NCI-H82 (cell line): Measurements from ENCODE around the gene BCAR1.

Experiments
- DNase-seq: peaks from one replicate; lab custom pipeline; 2025; lab: John Stamatoyannopoulos, UW

BCAR1 gene

GRCh38 chr16:75203667-75204409 is 47.6 kb downstream of the BCAR1 start:
- DNase-seq = no peak

- DNase-seq = no peak
These were observed 48.3 kb downstream of the BCAR1 start for GRCh38 chr16:75203096-75203495.

DNA sequence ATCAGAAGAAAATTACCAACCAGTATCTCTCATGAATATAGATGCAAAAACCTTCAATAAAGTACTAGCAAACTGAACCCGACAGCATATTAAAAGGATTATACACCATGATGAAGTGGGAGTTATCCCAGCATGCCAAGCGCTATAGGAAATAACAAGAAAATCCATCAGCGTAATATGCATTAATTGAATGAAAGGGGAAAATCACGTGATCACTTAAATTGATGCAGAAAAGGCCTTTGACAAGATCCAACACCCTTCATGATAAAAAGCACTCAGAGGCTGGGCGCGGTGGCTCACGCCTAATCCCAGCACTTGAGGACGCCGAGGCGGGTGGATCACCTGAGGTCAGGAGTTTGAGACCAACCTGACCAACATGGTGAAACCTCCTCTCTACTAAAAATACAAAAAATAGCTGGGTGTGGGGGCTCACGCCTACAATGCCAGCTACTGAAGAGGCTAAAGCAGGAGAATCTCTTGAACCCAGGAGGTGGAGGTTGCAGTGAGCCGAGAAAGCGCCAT is 49.3 kb downstream of the BCAR1 start:
- DNase-seq = no peak

DNA sequence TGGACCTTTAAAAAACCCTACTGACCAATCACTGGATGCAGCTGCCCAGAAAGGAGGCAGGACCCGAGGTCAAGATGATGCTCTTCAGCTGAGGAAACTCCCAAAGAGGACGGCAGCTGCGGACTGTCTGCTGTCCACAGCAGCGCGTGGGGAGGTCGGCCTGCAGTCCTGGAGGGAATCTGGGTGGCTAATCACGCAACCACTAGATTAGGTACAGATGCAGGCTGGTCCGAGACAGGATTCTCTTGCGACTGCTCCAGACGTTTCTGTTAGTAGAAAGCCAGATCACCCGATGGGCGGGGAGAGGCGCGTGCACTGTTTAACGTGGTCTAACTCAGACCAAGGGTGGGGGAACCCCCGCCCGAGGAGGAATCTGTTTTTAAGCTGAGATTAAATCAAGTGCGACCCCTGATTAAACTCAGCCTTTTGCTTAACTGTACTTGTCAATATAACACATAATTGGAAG is 53.3 kb downstream of the BCAR1 start:
- DNase-seq = peak; percentile 46

GRCh38 chr16:75197522-75198134 is 53.8 kb downstream of the BCAR1 start:
- DNase-seq = peak; percentile 10

- no peak for DNase-seq
These were observed 54.6 kb downstream of the BCAR1 start for GRCh38 chr16:75196836-75197235.

DNA sequence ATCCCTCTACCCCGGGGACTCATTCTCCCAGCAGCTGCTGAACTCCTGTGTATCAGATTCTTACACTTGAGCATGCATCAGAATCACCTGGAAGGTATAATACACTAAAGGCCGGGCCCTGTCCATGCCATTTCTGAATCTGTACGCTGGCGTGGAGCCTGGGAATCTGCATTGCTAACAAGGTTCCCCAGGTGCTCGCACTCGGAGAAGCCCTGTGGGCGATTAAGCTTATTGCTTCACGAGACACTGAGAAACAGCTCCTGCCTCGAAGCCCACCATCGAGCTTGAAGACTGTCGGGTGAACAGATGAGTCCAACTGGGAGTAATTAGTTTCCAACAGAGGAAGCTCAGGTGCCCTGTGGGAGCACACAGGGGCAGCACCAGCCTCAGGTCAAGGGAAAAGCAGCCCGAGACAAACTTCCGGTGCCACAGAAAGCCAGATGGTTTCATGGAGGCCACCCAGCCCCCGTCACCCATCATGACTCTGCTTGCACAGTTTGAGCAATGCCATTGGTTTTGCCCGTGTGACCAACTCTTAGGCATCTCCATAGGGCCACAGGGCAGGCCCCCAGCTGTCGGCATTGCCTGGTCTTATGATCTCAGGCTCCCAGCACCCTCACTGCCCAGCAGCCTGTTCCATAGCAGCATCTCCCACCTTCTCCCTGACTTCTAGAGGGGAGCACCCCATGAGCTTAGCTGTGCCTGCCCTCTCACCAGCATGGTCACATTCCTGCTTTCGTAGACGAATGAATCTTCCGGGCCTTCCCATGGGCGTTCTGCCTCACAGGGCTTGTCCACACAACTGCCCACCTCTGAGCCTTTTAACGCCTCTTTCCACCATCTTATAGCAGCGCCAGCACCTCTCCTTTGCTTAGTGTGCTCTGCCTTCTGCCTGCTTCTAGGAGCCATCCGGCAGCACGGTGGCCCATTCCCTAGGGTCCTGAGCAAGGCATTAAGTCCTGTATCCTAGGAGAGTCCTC is 55.3 kb downstream of the BCAR1 start:
- DNase-seq = no peak

- DNase-seq = no peak
These were observed 57.5 kb downstream of the BCAR1 start for GRCh38 chr16:75193730-75194444.

- DNase-seq = no peak
These were observed 58.2 kb downstream of the BCAR1 start for GRCh38 chr16:75193265-75193650.

GRCh38 chr16:75192606-75193264 is 58.7 kb downstream of the BCAR1 start:
- DNase-seq = no peak

DNA sequence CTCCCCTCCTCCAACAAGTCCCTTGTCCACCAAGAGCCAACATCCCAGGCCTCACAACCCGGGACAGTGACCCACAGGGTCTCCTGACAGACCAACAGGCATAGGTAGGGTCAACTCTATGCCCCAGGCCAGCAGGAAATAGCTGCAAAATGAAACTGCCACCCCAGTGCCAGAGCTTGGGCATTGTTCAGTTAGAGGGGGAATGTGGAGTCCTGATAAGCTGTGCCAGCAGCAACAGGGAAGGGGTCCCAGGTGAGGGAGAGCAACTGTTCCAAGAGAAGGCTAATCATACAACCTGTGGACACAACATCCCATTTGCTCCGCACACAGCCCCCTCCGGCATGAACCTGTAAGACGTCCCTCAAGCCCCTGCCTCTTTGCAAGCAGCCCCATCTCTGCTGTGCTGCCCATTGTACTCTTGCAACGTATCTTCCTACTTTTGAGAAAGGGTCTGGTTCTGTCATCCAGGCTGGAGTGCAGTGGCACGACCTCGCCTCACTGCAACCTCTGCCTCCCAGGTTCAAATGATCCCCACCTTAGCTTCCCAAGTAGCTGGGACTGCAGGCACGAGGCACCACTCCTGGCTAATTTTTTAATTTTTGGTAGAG is 61.7 kb downstream of the BCAR1 start:
- no peak for DNase-seq

- no peak for DNase-seq
These were observed 62.5 kb downstream of the BCAR1 start for GRCh38 chr16:75188832-75189477.

DNA sequence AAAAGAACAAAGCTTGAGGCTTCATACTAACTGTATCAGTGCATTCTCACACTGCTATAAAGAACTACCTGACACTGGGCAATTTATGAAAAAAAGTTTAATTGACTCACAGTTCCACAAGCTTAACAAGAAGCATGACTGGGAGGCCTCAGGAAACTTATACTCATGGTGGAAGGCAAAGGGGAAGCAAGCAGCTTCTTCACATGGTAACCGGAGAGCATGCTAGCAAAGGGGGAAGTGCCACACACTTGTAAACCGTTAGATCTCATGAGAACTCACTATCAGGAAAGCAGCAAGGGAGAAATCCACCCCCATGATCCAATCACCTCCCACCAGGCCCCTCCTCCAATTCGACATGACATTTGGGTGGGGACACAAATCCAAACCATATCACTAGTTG is 69.8 kb downstream of the BCAR1 start:
- no peak for DNase-seq

- no peak for DNase-seq
These were observed 72.2 kb downstream of the BCAR1 start for GRCh38 chr16:75179208-75179607.
